SK-N-SH treated with all-trans-retinoic acid at 6 μM for 48 hours (cell line): ENCODE data around the gene DGKE.

Experiments
- CSDC2 ChIP-seq: fragments of 250-450 bp; sonication (Bioruptor Pico); IDR thresholded peaks from 2 replicates; pipeline ENCODE4 v1.5.0; 2020; ENCODE audit warnings: mild to moderate bottlenecking, moderate library complexity
- POU6F1 ChIP-seq: fragments of 250-450 bp; sonication (Bioruptor Pico); IDR thresholded peaks from 2 replicates; pipeline ENCODE4 v1.8.0; 2021; ENCODE audit warnings: low read depth, mild to moderate bottlenecking, moderate library complexity, borderline replicate concordance
- SNAI2 ChIP-seq: fragments of 250-450 bp; sonication (Bioruptor Pico); IDR thresholded peaks from 2 replicates; pipeline ENCODE4 v1.5.0; 2020; ENCODE audit warnings: mild to moderate bottlenecking, moderate library complexity
- TSHZ2 ChIP-seq: fragments of 250-450 bp; sonication (Bioruptor Pico); IDR thresholded peaks from 2 replicates; pipeline ENCODE4 v1.5.0; 2020; ENCODE audit warnings: mild to moderate bottlenecking, moderate library complexity
- ZFP3 ChIP-seq: fragments of 250-450 bp; sonication (Bioruptor Pico); IDR thresholded peaks from 2 replicates; pipeline ENCODE4 v1.5.0; 2020; ENCODE audit warnings: mild to moderate bottlenecking, moderate library complexity
- ZFP30 ChIP-seq: fragments of 450-650 bp; formaldehyde crosslinking; IDR thresholded peaks from 2 replicates; pipeline ENCODE4 v1.5.0; 2022; ENCODE audit warnings: mild to moderate bottlenecking, moderate library complexity

GRCh38 chr17:56833057-56833808 is 718 bp upstream of the DGKE start:
- TF ChIP-seq TSHZ2 (CRISPR knock-in tag) (no peak), SNAI2 (CRISPR knock-in tag) (no peak), CSDC2 (no peak), ZFP3 (CRISPR knock-in tag) (no peak), POU6F1 (no peak), ZFP30 (no peak)
